Measurements from ENCODE around the gene PDE4C.

The PDE4C gene

GRCh38 chr19:18264137-18264854, 38.1 kb upstream of the PDE4C start:
- TF ChIP-seq TAF1 (IDR thresholded peaks at IDR 0.05; ENCODE audit: borderline replicate concordance, insufficient read depth, low read length) (no peak), SIN3A (IDR thresholded peaks at IDR 0.05; ENCODE audit: borderline replicate concordance, insufficient read depth, low read length) (no peak), REST (IDR thresholded peaks at IDR 0.05; ENCODE audit: insufficient read depth in 1 of 2, low read depth in 2 of 2, low read length in 2 of 2) (no peak), FOXP2 (optimal IDR thresholded peaks at IDR 0.05; ENCODE audit: borderline replicate concordance, extremely low read depth, extremely low read length, insufficient read depth) (no peak), POLR2AphosphoS5 (IDR thresholded peaks at IDR 0.05; ENCODE audit: low read depth, low read length) (no peak)

GRCh38 chr19:18263324-18264136, 37.3 kb upstream of the PDE4C start:
- TF ChIP-seq FOXP2 (optimal IDR thresholded peaks at IDR 0.05; ENCODE audit: borderline replicate concordance, extremely low read depth, extremely low read length, insufficient read depth) (no peak), POLR2AphosphoS5 (IDR thresholded peaks at IDR 0.05; ENCODE audit: low read depth, low read length) (no peak), SIN3A (IDR thresholded peaks at IDR 0.05; ENCODE audit: borderline replicate concordance, insufficient read depth, low read length) (no peak), TAF1 (IDR thresholded peaks at IDR 0.05; ENCODE audit: borderline replicate concordance, insufficient read depth, low read length) (no peak), REST (IDR thresholded peaks at IDR 0.05; ENCODE audit: insufficient read depth in 1 of 2, low read depth in 2 of 2, low read length in 2 of 2) (no peak)

- TF ChIP-seq REST (IDR thresholded peaks at IDR 0.05; ENCODE audit: insufficient read depth in 1 of 2, low read depth in 2 of 2, low read length in 2 of 2) (no peak), FOXP2 (optimal IDR thresholded peaks at IDR 0.05; ENCODE audit: borderline replicate concordance, extremely low read depth, extremely low read length, insufficient read depth) (no peak), TAF1 (IDR thresholded peaks at IDR 0.05; ENCODE audit: borderline replicate concordance, insufficient read depth, low read length) (no peak), SIN3A (IDR thresholded peaks at IDR 0.05; ENCODE audit: borderline replicate concordance, insufficient read depth, low read length) (no peak), POLR2AphosphoS5 (IDR thresholded peaks at IDR 0.05; ENCODE audit: low read depth, low read length) (no peak)
Measured at GRCh38 chr19:18262917-18263316, 36.7 kb upstream of the PDE4C start.

- TF ChIP-seq FOXP2 (optimal IDR thresholded peaks at IDR 0.05; ENCODE audit: borderline replicate concordance, extremely low read depth, extremely low read length, insufficient read depth) (no peak), TAF1 (IDR thresholded peaks at IDR 0.05; ENCODE audit: borderline replicate concordance, insufficient read depth, low read length) (no peak), POLR2AphosphoS5 (IDR thresholded peaks at IDR 0.05; ENCODE audit: low read depth, low read length) (no peak), SIN3A (IDR thresholded peaks at IDR 0.05; ENCODE audit: borderline replicate concordance, insufficient read depth, low read length) (no peak), REST (IDR thresholded peaks at IDR 0.05; ENCODE audit: insufficient read depth in 1 of 2, low read depth in 2 of 2, low read length in 2 of 2) (no peak)
Measured at GRCh38 chr19:18262144-18262543, 35.9 kb upstream of the PDE4C start.
